DMS 273 treated with DMSO at 0.1 percent for 48 hours (cell line): ENCODE data around the gene GULP1.
"Not testable (repeated sequence)": the region's sequence is repeated elsewhere in the genome, so short reads cannot be mapped to it uniquely, and the experiment has no call there.

Experiments
- DNase-seq: peaks from one replicate; lab custom pipeline; 2025; lab: John Stamatoyannopoulos, UW

GULP1 gene

GRCh38 chr2:188426121-188426520, 134.4 kb downstream of the GULP1 start:
- DNase-seq: no peak

- DNase-seq: no peak
Observed at GRCh38 chr2:188430705-188431104, 139.0 kb downstream of the GULP1 start.

GRCh38 chr2:188434018-188434417, 142.3 kb downstream of the GULP1 start:
- no peak for DNase-seq

- DNase-seq: no peak
Observed at GRCh38 chr2:188435115-188435514, 143.4 kb downstream of the GULP1 start.

DNA sequence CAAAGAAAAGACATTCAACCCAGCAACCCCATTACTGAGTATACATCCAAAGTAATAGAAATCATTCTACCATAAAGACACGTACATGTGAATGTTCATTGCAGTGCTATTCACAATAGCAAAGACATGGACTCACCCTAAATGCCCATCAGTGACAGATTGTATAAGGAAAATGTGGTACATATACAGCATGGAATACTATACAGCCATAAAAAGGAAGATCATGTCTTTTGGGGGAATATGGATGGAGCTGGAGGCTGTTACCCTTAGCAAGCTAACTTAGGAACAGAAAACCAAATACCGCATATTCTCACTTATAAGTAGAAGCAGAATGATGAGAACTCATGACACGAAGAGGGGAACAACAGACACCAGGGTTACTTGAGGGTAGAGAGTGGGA, 145.9 kb downstream of the GULP1 start:
- DNase-seq: no peak

DNA sequence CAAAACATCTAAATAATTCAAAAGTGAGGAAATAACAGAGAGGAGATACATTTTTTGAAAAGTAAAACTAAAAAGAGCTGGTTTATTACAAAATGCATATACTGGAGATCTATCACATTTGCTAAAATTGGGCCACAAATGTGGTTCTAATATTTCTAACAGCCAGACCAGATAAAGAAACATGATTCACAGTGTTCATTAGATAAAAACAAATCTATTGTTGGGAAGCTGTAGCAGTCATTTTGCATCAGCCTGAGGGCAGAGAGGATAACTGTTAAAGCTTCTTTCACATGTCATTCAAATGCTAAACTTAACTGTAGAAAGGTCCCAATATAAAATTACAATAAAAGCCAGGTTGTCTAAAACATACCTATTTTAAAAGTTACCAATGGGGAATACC, 148.3 kb downstream of the GULP1 start:
- no peak for DNase-seq

DNA sequence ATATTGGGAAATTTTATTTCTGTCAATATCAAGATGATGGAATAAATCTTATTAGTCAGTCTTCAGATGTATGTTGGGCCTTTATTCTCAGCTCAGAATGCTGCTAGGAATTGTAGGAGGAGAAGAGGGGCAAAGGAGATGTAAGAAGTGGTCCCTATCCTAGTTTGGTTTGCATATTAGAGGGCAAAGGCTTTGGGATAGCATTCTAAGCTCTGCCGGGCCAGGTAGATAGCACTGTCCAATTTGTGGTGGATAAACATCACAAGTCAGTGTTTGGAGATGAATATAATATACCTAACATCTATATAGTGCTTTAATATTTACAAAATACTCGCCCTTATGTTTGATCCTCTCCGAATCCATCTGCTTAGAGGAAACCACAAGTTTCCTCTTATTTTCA, 149.2 kb downstream of the GULP1 start:
- no peak for DNase-seq

DNA sequence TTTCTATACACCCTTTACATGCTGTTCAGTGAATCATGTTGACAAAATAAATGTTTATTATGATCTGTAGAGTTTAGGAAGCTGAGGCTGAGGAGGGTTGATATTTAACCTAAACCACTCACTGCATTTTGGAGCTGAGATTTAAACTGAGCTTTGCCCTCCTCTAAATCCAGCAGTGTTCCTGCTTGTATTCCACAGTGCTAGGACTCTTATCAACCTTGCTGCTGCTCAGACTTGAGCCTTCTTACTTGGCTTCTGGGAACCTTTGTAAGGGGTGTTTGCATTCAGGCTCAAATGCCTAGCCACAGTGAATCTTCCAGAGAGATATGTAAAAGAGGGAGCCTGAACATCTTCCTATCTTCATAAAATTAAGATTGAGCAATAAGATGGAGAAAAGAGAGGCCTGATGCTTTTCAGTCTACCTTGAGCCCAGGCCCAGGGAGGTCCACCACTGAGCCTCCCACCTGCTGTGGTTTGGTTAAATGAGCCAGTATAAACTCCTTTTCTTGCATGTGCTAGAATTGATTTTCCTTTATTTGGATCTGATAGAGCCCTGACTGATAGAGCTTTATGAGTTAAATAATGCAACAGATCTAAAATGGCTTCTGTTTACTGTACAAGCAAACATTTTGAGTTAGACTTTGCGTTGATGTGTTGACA, 149.7 kb downstream of the GULP1 start:
- DNase-seq: no peak

- no peak for DNase-seq
Observed at GRCh38 chr2:188443207-188443606, 151.5 kb downstream of the GULP1 start.

GRCh38 chr2:188444106-188444835, 152.6 kb downstream of the GULP1 start:
- no peak for DNase-seq

GRCh38 chr2:188449561-188449960, 157.9 kb downstream of the GULP1 start:
- DNase-seq: no peak

- DNase-seq: no peak
Observed at GRCh38 chr2:188449971-188450370, 158.3 kb downstream of the GULP1 start.

DNA sequence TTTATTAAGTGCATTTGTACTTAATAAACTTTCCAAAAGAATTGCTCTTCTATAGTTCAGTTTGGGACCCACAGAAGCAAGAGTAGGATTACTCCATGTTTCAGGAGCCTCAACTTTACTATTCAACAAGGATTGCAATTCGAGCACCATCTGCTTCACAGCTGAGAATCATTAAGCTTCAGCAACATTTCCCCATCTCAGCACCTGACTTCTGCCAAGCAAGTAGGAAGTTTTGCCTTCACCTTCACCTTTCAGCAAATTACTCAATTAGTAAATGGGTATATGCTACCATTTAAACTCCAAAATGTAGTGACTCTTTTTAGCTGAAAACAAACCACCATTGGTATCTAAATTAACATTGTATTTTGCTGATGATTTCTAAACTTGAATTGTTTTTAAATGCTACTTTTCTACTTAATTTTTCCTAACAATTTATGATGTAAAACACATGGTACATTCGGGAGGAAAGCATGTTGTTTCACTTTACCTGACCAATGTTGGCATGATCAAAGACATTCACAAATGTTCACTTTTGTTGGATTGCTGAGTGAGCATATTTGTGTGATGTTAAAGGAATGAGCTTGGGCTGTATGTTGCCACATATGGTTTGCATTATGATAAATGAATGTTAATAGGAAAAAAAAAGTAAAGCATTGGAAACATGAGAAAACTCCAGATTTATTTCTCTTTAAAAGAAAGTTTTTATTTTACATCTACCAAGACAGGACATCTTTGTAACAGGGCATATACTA, 159.2 kb downstream of the GULP1 start:
- DNase-seq: no peak

- no peak for DNase-seq
Observed at GRCh38 chr2:188452084-188452483, 160.4 kb downstream of the GULP1 start.

DNA sequence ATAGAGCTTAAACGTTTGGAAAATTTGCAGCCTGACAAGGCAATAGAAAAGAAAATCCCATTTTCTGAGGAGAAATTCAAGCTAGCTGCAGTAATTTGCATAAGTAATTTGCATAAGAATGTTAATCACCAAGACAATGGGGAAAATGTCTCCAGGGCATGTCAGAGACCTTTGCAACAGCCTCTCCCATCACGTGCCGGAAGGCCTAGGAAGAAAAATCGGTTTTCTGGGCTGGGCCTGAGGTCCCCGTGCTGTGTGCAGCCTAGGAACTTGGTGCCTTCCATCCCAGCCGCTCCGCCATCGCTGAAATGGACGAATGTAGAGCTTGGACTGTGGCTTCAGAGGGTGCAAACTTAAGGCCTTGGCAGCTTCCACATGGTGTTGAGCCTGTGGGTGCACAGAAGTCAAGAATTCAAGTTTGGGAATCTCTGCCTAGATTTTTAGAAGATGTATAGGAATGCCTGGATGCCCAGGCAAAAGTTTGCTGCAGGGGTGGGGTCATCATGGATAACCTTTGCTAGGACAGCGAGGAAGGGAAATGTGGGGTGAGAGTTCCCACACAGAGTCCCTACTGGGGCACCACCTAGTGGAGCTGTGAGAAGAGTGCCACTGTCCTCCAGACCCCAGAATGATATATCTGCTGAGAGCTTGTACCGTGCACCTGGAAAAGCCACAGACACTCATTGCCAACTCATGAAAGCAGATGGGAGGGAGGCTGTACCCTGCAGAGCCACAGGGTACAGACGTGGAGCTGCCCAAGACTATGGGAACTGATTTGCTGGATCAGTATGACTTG, 164.6 kb downstream of the GULP1 start:
- no peak for DNase-seq

DNA sequence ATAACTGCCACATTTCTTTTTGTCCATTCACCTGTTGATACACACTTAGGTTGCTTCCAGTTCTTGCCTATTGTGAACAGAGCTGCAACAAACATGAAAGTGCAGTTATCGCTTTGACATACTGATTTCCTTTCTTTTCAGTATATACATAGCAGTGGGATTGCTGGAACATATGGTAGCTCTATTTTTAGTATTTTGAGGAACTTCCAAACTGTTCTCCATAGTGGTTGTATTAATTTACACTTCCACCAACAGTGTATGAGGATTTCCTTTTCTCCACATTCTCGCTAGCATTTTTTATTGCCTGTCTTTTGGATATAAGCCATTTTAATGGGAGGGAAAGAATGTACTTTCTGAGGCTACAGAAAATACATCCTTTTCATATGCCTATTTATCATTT, 167.4 kb downstream of the GULP1 start:
- DNase-seq: no peak

DNA sequence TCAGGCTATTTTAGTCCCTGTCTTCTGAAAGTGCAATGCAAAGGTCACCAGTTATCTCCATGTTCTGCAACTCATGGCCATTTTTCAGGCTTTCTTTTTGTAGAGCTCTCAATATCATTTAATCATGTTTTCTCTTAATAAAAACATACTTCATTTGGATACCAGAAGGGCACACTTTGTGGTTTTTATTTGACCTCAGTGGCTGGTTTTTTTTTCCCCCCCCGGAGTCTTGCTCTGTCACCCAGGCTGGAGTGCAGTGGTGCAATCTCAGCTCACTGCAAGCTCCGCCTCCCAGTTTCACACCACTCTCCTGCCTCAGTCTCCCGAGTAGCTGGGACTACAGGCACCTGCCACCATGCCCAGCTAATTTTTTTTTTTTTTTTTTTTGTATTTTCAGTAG, 174.4 kb downstream of the GULP1 start:
- not testable (repeated sequence) for DNase-seq

- DNase-seq: no peak
Observed at GRCh38 chr2:188466761-188467160, 175.1 kb downstream of the GULP1 start.

GRCh38 chr2:188471166-188471565, 179.5 kb downstream of the GULP1 start:
- DNase-seq: no peak

DNA sequence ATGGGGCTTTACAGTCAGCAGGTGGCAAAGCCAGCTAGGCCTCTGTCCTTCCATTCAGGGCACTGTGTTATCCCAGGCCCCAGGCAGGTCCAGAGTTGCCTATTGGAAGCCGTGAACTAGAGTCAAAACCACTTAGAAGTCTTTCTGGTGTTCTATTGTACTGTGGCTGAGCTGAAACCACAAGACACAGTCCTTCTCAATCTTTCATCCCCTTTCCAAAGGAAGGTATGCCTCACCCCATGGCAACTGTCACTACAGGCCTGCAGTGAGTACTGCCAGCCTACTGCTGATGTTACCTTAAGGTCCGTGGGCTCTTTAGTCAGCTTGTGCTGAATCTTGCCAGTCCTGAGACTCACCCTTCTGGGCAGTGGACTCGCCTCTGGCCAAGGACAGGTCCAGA, 181.6 kb downstream of the GULP1 start:
- no peak for DNase-seq

- no peak for DNase-seq
Observed at GRCh38 chr2:188474316-188474715, 182.6 kb downstream of the GULP1 start.

- DNase-seq: no peak
Observed at GRCh38 chr2:188475945-188476344, 184.3 kb downstream of the GULP1 start.
